Bone marrow (tissue), 2 donors: Measurements from ENCODE around the gene CCDC183.
"Not testable (repeated sequence)": the region's sequence is repeated elsewhere in the genome, so short reads cannot be mapped to it uniquely, and the experiment has no call there.

Source experiments
- DNase-seq, 2 donors: peaks; one replicate each; lab custom pipeline; 2025; lab: John Stamatoyannopoulos, UW

CCDC183 gene

DNA sequence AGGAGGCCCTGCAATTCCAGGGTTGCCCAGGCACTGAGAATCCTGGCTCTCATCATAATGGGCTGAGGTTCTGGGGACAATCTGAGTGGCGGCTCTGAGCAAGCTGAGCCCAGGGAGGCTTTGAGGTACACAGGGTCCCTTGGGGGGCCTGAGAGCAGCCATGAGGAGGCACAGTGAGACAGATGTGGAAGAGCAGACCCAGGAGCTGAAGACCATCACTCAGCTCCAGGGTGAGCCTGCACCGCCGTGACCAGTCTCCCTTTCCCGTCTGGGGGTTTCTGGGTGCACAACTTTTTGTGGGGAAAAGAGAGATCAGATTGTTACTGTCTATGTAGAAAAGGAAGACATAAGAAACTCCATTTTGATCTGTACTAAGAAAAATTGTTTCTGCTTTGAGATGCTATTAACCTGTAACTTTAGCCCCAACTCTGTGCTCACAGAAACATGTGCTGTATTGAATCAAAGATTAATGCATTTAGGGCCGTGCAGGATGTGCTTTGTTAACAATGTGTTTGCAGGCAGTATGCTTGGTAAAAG, at the start of gene CCDC183:
TSS of gene CCDC183 (plus strand) at position 101 of the 537 bp plus-strand sequence. CDS start at position 161, 60 bp downstream.
- no peak for DNase-seq

DNA sequence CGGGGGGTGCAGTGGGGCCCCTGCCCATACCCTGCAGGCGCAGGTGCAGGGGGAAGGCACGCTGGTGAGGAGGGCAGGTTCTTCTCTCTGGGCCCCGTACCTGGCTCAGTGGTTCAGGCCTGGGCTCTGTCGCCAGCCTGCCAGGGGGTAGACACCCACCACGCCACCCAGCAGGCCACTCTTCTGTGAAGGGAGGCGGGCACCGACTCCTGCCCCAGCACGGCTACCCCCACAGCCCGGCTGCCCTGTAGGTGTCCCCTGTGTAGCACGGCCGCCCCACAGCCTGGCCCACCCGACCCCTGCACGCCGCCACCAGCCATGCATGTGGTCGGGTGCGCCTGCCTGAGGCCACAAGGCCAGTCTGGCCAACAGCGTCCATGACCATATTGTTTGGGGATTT, 49.5 kb upstream of the CCDC183 start:
- DNase-seq: no peak

GRCh38 chr9:136747161-136748060, 48.7 kb upstream of the CCDC183 start:
- DNase-seq: no peak

DNA sequence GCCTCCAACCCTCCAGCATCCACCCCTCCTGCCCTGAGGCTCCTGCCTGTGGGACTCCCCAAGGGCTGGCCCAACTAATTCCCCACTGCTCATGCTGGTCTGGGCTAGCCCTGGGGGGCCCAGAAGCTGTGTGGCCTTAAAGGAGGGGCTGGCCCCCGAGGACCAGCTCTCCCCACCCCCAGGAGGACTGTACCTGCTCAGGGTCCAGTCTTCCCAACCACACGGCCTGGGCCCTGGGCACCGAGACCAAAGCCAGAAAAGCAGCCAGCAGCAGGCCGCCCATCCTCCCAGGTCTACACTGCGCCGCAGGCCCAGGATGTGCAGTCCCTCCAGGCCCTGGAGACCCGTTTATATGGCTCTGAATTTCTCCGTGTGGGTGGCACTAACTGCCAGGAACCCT, 47.9 kb upstream of the CCDC183 start, which contains the start of gene LCN6:
TSS of gene LCN6 (minus strand) at position 325 of the 400 bp plus-strand sequence. CDS start at position 283, 42 bp downstream.
- no peak for DNase-seq

DNA sequence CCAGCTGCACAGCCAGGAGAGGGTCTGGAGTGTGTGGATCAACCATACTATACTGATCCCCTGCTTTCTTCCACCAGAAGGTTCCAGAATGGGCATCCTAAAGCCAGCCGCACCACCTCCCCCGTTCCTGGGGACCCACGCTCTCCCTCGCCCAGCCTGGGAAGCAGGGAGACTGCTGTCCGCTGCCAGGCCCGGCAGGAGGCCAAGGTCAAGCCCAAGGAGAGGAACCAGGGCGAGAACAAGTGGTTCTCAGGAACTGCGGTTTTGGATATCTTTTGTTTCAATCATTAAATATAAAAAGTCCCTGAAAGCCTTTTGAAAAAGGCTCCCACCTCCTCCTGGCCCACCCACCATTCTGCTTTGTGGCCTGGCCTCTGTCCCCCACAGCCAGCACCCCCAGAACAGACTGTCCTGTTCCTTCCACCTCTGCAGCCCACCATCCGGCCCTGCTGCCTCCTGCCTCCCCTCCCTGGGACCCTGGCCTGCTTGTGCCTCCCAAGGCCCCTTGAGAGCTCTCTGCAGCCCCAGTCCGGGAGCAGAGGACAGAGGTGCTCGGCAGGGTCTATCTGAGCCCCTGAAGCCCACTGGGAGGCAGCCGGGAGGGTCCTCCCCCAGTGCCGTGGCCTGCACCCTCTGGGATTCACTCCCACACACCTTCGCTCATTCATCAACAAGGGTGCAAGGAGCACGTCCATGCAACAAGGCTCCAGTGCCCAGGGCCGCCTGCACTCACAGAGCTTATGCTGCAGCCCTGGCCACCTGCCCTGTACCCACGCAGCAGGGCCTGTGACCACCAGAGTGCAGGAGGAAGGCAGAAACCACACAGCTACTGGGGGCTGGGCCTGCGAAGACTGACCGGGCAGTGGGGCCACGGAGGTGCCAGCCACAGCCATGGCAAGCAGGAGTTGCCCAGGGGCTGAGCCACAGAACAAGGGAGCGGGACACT, 47.2 kb upstream of the CCDC183 start:
- no peak for DNase-seq

DNA sequence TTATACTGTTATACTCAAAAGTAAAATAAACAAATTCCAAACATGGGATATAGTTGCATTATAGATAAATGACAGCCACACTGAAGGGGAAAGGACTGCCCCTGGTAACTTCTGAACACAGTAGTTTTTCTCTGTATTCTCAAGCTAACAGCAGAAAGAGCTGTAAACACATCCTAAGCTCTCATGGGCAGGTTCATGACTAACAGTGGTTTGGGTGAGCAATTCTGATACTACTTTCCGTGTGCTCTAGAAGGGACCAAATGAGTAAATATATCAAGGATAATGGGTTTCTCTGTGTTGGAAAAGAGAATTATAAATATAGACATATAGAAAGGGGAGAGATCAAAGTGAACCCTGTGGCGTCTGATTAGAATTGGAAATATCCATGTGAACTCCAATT, 45.6 kb upstream of the CCDC183 start:
- peak in 1 of 2 donors; percentile 39 for DNase-seq

GRCh38 chr9:136751244-136751643, 44.9 kb upstream of the CCDC183 start:
- DNase-seq: no peak

GRCh38 chr9:136751814-136752213, 44.3 kb upstream of the CCDC183 start:
- DNase-seq: no peak

DNA sequence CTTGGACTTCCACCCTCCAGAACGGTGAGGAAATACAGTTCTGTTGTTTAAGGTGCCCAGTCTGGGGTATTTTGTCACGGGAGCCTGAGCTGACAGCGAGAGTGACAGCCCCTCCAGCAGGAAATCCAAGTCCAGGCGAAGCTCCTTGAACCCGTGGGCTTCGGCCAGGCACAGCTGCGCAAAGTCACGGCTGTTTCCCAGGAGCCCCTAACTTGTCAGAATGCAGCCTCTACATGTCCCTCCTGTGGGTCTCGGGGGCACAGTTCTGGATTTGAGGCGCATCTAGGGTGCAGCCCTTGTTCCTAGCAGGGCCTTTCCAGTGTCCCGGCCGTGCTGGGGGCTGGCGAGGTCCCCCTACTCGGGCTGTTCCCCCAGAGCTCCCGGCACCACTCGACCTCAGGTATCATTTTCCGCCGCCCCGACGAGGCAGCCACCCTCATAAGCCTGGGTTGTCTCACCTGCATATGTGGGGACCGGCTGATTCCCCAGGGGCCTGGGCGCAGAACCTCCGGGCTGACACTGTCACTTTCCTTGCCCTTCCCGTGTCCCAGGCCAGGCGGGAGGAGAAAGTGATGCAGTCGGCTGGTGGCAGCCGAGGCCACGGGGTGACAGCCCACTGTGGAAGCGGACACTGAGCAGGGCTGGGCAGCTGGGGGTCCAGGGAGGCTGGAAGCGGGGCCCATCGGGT, 42.6 kb upstream of the CCDC183 start:
- DNase-seq: no peak

GRCh38 chr9:136754059-136754572, 42.0 kb upstream of the CCDC183 start:
- DNase-seq: no peak

DNA sequence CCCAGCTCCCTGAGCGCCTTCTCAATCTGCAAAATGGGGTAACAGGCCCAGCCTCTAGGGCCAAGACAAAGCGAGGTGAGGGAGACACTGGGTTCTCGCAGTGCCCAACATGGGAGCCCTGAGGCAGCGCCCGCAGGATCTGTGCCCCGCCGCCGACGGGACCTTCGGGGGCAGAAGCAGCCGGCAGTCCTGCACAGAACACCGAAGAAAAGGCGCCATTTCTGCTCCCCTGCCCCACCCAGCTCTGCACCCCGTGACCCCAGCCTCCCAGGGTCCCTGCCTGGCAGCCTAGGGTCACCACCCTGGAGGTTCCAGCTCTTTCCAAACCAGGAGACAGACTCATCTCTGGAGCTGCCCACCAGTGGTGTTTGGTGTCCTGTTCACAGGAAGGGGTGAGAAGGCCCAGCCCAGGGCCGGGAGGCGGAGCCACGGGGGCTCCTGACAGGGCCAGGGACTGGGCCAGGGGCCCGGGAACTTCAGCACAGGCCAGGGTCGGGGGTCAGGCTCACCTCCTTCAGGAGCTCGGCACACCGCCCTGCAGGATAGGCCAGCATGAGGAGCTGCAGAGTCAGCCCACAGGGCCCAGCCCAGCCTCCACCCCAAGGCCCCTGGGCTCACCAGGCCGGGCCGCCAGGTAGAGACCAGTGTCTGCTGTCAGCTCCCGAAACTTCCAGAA, 41.4 kb upstream of the CCDC183 start:
- no peak for DNase-seq

DNA sequence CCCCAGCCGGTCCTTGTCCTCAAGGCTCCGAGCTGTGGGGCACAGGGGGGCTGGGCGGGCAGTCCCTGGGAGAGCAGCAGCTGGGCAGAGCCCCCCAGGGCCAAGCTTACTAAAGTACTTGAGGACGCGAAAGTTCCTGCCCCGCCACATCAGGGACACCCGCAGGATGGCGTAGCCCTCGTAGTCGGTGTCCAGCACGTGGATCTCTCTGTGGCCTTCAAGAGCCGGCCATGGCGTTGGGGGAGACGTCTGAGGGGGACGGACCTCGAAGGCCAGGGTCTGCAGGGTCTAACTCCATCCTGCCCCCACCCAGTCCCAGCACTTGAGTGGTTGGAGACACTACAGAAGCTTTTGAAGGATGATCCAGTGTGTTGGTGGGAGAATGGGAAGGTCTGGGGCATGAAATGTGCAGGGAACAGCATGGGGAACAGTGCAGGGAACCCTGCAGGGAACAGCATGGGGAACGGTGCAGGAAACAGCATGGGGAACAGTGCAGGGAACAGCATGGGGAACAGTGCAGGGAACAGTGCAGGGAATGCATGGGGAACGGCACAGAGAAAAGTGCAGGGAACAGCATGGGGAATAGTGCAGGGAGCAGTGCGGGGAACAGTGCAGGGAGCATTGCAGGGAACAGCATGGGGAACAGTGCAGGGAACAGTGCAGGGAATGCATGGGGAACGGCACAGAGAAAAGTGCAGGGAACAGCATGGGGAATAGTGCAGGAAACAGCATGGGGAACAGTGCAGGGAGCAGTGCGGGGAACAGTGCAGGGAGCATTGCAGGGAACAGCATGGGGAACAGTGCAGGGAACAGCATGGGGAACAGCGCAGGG, 40.6 kb upstream of the CCDC183 start:
- not testable (repeated sequence) for DNase-seq

GRCh38 chr9:136756134-136756438, 40.1 kb upstream of the CCDC183 start:
- no peak for DNase-seq

DNA sequence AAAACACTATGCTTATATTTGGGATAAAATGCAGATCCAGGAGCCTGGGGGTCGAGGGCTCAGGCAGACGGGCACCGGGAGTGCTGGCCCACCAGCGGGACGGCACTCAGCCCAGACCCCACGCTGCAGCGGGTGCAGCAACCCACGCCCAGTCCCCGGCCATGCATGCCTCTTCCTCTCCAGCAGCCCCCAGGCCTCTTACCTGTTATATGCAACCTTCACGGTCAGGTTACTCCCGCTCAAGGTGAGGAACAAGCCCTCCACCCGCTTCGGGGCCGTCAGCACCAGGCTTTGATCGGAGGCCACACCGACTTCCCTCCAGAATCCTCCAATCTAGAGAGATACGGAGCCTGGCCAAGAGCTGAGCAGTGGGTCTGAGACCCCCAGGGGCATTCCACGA, 39.3 kb upstream of the CCDC183 start:
- no peak for DNase-seq

DNA sequence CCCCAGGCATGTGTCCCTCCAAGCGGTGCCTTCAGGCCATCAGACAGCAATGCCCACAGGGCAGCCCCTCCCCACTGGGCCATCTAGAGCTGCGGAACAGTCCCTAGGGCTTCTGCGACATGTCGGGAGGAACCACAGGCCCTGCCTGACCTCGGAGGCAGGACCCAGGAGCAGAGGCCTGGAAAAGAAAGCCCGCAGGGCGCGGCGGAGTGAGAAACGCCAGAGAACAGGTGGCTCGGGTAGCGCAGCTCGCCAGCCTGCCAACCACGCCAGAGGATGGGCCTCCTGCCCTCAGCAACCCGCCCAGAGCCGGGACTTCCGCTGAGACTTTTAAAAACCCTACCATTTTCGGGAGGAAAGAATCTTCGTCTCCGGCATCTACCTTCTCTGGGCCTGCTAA, 38.8 kb upstream of the CCDC183 start:
- no peak for DNase-seq

GRCh38 chr9:136757751-136758140, 38.4 kb upstream of the CCDC183 start:
- no peak for DNase-seq

DNA sequence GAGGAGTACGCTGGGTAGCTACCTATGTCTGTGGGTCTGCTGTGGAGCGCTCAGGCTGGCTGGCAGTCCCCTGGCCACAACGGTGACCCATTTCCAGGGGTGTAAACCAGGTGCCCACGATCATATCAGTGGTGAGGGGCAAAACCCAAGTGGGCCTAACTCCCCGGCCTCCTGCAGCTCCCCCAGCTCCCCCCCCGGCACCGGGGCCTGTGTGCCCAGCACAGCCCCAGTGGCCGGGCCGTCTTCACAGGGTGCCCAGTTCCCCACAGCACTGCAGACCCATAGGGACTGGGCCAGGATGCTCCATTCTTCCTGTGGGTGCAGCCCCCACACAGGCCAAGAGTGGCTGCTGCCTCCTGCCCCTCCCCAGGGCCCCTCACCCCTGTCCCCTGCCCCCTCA, 37.1 kb upstream of the CCDC183 start:
- no peak for DNase-seq

DNA sequence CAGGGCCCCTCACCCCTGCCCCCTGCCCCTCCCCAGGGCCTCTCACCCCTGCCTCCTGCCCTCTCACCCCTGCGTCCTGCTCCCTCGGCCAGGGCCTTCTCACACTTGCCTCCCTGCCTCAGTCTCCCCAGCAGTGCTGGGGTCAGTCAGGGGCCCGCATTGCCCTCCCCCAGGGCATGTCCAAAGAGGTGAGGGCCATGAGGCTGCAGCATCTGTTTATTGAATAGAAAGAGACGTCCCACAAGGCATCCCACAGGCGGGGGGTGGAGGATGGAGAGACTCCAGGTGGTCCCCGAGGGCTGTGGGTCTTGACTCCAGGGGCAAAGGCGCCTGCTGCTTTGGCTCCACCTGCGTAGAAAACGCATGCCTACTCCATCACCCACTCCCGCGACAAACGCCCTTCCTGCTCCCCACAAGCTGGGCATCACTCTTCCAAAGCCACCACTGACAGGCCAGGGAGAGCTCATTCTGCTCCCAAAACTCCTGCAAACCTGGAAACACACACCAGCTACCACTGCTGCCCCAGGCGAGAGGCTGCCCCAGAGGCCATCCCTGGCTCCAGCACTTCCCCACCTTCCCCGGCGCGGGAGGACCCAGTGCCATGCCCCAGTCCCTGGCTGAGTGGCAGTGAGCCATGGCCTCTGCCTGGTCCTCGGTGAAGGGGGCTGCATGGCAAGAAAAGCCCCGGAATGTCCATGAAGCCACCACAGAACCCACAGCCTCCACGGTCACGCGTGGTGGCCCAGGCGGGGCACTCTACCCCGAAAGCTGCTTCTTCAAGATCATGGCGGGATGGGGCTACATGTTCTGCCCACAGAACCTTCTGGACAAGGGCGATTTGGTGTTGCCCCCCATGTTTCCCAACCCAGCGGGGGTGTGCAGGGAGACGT, 36.5 kb upstream of the CCDC183 start:
- DNase-seq: no peak

DNA sequence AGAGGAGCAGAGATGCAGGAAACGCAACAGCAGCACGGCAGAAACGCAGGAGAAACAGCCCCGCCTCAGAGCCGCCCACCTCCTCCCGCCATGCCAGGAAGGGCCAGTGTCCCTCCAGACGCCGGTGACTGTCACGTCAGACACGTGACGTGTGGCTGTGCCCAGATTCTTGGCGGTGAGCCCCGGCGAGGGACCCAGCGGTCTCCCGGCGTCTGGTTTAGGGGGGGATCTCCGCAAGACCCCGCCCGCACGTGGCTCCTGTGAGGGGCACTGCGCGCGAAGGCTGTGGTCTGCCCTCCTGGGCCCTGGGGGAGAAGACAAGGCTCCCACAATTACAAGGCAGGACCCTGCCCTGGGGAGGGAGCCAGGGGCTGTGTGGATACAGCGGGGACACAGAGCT, 35.7 kb upstream of the CCDC183 start:
- no peak for DNase-seq
